SK-N-SH (cell line): Measurements from ENCODE around the gene PCDHA9. TPM values are rescaled to one million over a fixed set of nuclear protein-coding genes. Genes with fewer than 3 reads are reported as not detected.
A peak's percentile ranks its signal among the peaks of the same experiment; 100 is the strongest.
"Not testable (repeated sequence)": the region's sequence is repeated elsewhere in the genome, so short reads cannot be mapped to it uniquely, and the experiment has no call there.

Experiments
- CTCF ChIA-PET: fragments of 300-600, 350-600 bp; formaldehyde crosslinking; extraction: SDS; loops from one replicate; lab custom pipeline; 2021; lab: Yijun Ruan, JAX
- POLR2A ChIA-PET: fragments of 350-600 bp; sonication (Branson Sonifier 250); formaldehyde crosslinking; extraction: SDS; loops from one replicate; lab custom pipeline; 2020; ENCODE audit warnings: antibody characterized with exemption, inconsistent platforms; lab: Yijun Ruan, JAX
- DNase-seq: peaks from one replicate; pipeline ENCODE4 v3.0.0; 2012
- H2AFZ ChIP-seq: fragments of 200-600 bp; sonication (generic); 2 replicates; pipeline ENCODE4 v1.8.1; 2016; ENCODE audit warnings: antibody characterized with exemption, mild to moderate bottlenecking, low read depth
- H3F3A ChIP-seq: fragments of 200-600 bp; sonication (generic); replicated peaks from 2 replicates; pipeline ENCODE3; 2016; ENCODE audit warnings: antibody characterized with exemption, mild to moderate bottlenecking; ENCODE audit not compliant: insufficient read depth
- H3K27ac ChIP-seq, 2 experiments: fragments of 200-500 bp in 1 of 2; fragments of 200-600 bp in 1 of 2; sonication (Bioruptor generic) in 1 of 2; sonication (generic), shearing (Covaris generic) in 1 of 2; 2 replicates each; pipeline versions ENCODE4 v1.5.1 to v1.6.1; 2014 to 2016; ENCODE audit warnings: low read depth in 2 of 2, inconsistent platforms in 1 of 2, low read length in 1 of 2, mild to moderate bottlenecking in 1 of 2, mixed read lengths in 1 of 2
- H3K27me3 ChIP-seq: fragments of 200-600 bp; sonication (generic), shearing (Covaris generic); 2 replicates; pipeline ENCODE4 v1.6.1; 2016; ENCODE audit warnings: mixed run types; ENCODE audit not compliant: insufficient read depth
- H3K36me3 ChIP-seq, 2 experiments: fragments of 200-500 bp in 1 of 2; fragments of 200-600 bp in 1 of 2; sonication (Bioruptor generic) in 1 of 2; sonication (generic) in 1 of 2; replicated peaks in 1 of 2; 2 replicates each; pipeline versions ENCODE3 to v1.5.1; 2014 to 2016; ENCODE audit warnings: low read length in 1 of 2, mild to moderate bottlenecking in 1 of 2; ENCODE audit not compliant: insufficient read depth in 2 of 2, control insufficient read depth in 1 of 2
- H3K4me1 ChIP-seq, 2 experiments: fragments of 200-500 bp in 1 of 2; fragments of 200-600 bp in 1 of 2; sonication (Bioruptor generic) in 1 of 2; sonication (generic), shearing (Covaris generic) in 1 of 2; 2 replicates each; pipeline versions ENCODE4 v1.5.1 to v1.6.1; 2014 to 2016; ENCODE audit warnings: low read depth in 1 of 2, low read length in 1 of 2, mixed run types in 1 of 2; ENCODE audit not compliant: insufficient read depth in 2 of 2, control insufficient read depth in 1 of 2
- H3K4me2 ChIP-seq: fragments of 200-600 bp; sonication (generic), shearing (Covaris generic); 2 replicates; pipeline ENCODE4 v1.6.1; 2017; ENCODE audit warnings: mixed run types
- H3K4me3 ChIP-seq, 2 experiments: fragments of 200-500 bp in 1 of 2; fragments of 200-600 bp in 1 of 2; sonication (Bioruptor generic) in 1 of 2; sonication (generic), shearing (Covaris generic) in 1 of 2; 2 replicates each; pipeline versions ENCODE4 v1.5.1 to v1.8.1; 2014 to 2016; ENCODE audit warnings: low read depth in 2 of 2, inconsistent platforms in 1 of 2, low read length in 1 of 2, mild to moderate bottlenecking in 1 of 2, mixed read lengths in 1 of 2, moderate library complexity in 1 of 2
- H3K79me2 ChIP-seq: fragments of 200-600 bp; sonication (generic); 2 replicates; pipeline ENCODE4 v1.8.1; 2017; ENCODE audit warnings: mild to moderate bottlenecking; ENCODE audit not compliant: insufficient read depth
- H3K9ac ChIP-seq: fragments of 200-600 bp; sonication (generic); 2 replicates; pipeline ENCODE4 v1.6.1; 2017; ENCODE audit warnings: mixed run types
- H3K9me2 ChIP-seq: fragments of 200-600 bp; sonication (generic); 2 replicates; pipeline ENCODE4 v1.6.1; 2017; ENCODE audit warnings: mixed run types
- H3K9me3 ChIP-seq: fragments of 200-600 bp; sonication (generic); 2 replicates; pipeline ENCODE4 v1.6.1; 2017; ENCODE audit warnings: mixed run types, mild to moderate bottlenecking, moderate library complexity
- H4K20me1 ChIP-seq: fragments of 200-600 bp; sonication (generic); 2 replicates; pipeline ENCODE4 v1.6.1; 2017; ENCODE audit warnings: mild to moderate bottlenecking, mixed run types; ENCODE audit not compliant: insufficient read depth
- CTCF ChIP-seq: fragments of 200-600 bp; sonication (generic); IDR thresholded peaks from 2 replicates; pipeline ENCODE4 v1.6.1; 2017; ENCODE audit warnings: antibody characterized with exemption, mild to moderate bottlenecking, moderate library complexity
- EP300 ChIP-seq, 2 experiments: IDR thresholded peaks; 2 replicates each; pipeline versions ENCODE4 v1.4.0 to v1.6.1; 2012; ENCODE audit warnings: borderline replicate concordance in 1 of 2, low read depth in 1 of 2, low read length in 1 of 2
- FOSL2 ChIP-seq: IDR thresholded peaks from 2 replicates; pipeline ENCODE4 v1.4.0; 2012; ENCODE audit warnings: low read depth, mild to moderate bottlenecking, moderate library complexity, borderline replicate concordance
- FOXJ3 ChIP-seq: sonication (generic); formaldehyde crosslinking; IDR thresholded peaks from 2 replicates; pipeline ENCODE4 v1.5.1; 2020; ENCODE audit warnings: mild to moderate bottlenecking, missing genetic modification reagents
- GATA2 ChIP-seq: sonication (generic); formaldehyde crosslinking; IDR thresholded peaks from 2 replicates; pipeline ENCODE4 v1.5.0; 2020; ENCODE audit warnings: mild to moderate bottlenecking, missing genetic modification reagents
- JUND ChIP-seq: IDR thresholded peaks from 2 replicates; pipeline ENCODE4 v1.4.0; 2012
- MEF2A ChIP-seq: IDR thresholded peaks from 2 replicates; pipeline ENCODE4 v1.4.0; 2012; ENCODE audit warnings: low read depth, borderline replicate concordance
- PBX3 ChIP-seq: IDR thresholded peaks from 2 replicates; pipeline ENCODE4; 2012
- RAD21 ChIP-seq: IDR thresholded peaks from 2 replicates; pipeline ENCODE4 v1.6.1; 2012; ENCODE audit warnings: mild to moderate bottlenecking, low read length
- SIN3A ChIP-seq: IDR thresholded peaks from 2 replicates; pipeline ENCODE4 v1.6.1; 2012; ENCODE audit warnings: low read depth, mild to moderate bottlenecking, low read length, moderate library complexity, borderline replicate concordance
- WGBS: methylation state at CpG from one replicate; pipeline ENCODE4 v1.1.6; 2017; ENCODE audit warnings: low lambda C conversion rate; 5-methylcytosine and 5-hydroxymethylcytosine counted together
- polyA plus RNA-seq, 3 experiments: library from polyadenylated mRNA; depleted of rRNA; stranded (reverse); fragments of >200 nt; gene quantifications; 2 replicates each; pipeline ENCODE4 v1.2.3, GENCODE V29; 2012

Gene PCDHA9
- polyA plus RNA-seq, 1 of the 3 experiments (the other 2 are of a cell fraction): 0.02 TPM

GRCh38 chr5:140842798-140843733 is 5.1 kb upstream of the PCDHA9 start (continued):
- TF ChIP-seq EP300 (IDR thresholded peaks at IDR 0.05; ENCODE audit: borderline replicate concordance in 1 of 2, low read depth in 1 of 2, low read length in 1 of 2): no peak
- no peak for TF ChIP-seq GATA2
- TF ChIP-seq RAD21: no peak
- no peak for TF ChIP-seq FOSL2

- H3K9ac ChIP-seq, CTCF ChIA-PET, DNase-seq, H3K27ac ChIP-seq, H3F3A ChIP-seq, H3K4me3 ChIP-seq, H4K20me1 ChIP-seq, H3K4me1 ChIP-seq, H3K4me2 ChIP-seq, H3K36me3 ChIP-seq, H3K9me3 ChIP-seq, H3K9me2 ChIP-seq, H3K27me3 ChIP-seq, H2AFZ ChIP-seq, H3K79me2 ChIP-seq, POLR2A ChIA-PET: not testable (repeated sequence)
- 94% methylated on average over 51 of the region's 101 CpGs for WGBS
These were observed 1.9 kb downstream of the PCDHA9 start for GRCh38 chr5:140849831-140850634.

- H3K4me2 ChIP-seq: no peak within 1 kb of the TSS
- H3K9me2 ChIP-seq: no peaks in the 10 kb centered on the region
- no peaks in the 10 kb centered on the region for H3F3A ChIP-seq
- H3K27ac ChIP-seq: no peak within 1 kb of the TSS
- H3K9ac ChIP-seq: no peak within 1 kb of the TSS
- 79% methylated on average over 32 of the region's 44 CpGs for WGBS
- no peaks in the 10 kb centered on the region for H3K9me3 ChIP-seq
- H2AFZ ChIP-seq: no peak within 1 kb of the TSS
- no peak within 1 kb of the TSS for H3K4me3 ChIP-seq
- no peaks in the 10 kb centered on the region for H3K4me1 ChIP-seq
- H3K79me2 ChIP-seq: no peaks in the 10 kb centered on the region
- H3K36me3 ChIP-seq: no peaks in the 10 kb centered on the region
- TF ChIP-seq RAD21: peak; percentile 40; the same call in 1 of the 2 replicates
- TF ChIP-seq JUND: no peak
- TF ChIP-seq FOXJ3 (CRISPR knock-in tag): no peak
- TF ChIP-seq MEF2A: no peak
- peak; percentile 13; the same call in 1 of the 2 replicates for TF ChIP-seq CTCF
- TF ChIP-seq PBX3: no peak
- TF ChIP-seq SIN3A: no peak
- POLR2A ChIA-PET: no interaction called here
- no peaks in the 10 kb centered on the region for H4K20me1 ChIP-seq
- DNase-seq: no peak
- CTCF ChIA-PET: interaction anchor here (1.3 to 2.4 kb wide), 3 partner anchors 14 to 185 kb away, joined by 3 to 10 read pairs (median 7); partner anchors contain the start of gene PCDHAC1
- H3K27me3 ChIP-seq: no peaks in the 10 kb centered on the region
These were observed 7.8 kb downstream of the PCDHA9 start, which contains the start of gene PCDHA10 for GRCh38 chr5:140855772-140856674. Gene PCDHA10 (plus strand): TSS chr5:140855897. CDS start chr5:140856049, 152 bp downstream.
